ENCODE measurements around the gene RNU1-4.
"Not testable (repeated sequence)": the region's sequence is repeated elsewhere in the genome, so short reads cannot be mapped to it uniquely, and the experiment has no call there.

Gene RNU1-4

DNA sequence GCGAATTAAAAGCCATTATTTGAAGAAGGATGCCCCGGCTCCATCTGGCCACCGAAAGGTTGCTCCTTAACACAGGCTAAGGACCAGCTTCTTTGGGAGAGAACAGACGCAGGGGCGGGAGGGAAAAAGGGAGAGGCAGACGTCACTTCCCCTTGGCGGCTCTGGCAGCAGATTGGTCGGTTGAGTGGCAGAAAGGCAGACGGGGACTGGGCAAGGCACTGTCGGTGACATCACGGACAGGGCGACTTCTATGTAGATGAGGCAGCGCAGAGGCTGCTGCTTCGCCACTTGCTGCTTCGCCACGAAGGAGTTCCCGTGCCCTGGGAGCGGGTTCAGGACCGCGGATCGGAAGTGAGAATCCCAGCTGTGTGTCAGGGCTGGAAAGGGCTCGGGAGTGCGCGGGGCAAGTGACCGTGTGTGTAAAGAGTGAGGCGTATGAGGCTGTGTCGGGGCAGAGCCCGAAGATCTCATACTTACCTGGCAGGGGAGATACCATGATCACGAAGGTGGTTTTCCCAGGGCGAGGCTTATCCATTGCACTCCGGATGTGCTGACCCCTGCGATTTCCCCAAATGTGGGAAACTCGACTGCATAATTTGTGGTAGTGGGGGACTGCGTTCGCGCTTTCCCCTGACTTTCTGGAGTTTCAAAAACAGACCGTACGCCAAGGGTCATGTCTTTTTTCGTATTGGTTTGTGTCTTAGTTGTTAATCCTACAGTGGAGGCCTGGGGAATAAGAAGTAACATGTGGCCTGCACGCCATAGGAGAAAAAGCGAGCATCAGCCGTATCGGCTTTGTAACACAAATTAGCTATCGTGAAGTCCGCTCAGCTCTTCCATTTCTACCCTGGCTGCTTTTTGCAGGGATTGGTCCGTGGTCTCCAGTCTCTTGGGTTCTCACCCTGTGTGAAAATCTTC is at the start of gene RNU1-4:
Gene RNU1-4 (plus strand): TSS at position 470 of the 918 bp plus-strand sequence.
- not testable (repeated sequence) for DNase-seq (ENCODE audit: extremely low read depth in 1 of 2, low read depth in 1 of 2)

DNA sequence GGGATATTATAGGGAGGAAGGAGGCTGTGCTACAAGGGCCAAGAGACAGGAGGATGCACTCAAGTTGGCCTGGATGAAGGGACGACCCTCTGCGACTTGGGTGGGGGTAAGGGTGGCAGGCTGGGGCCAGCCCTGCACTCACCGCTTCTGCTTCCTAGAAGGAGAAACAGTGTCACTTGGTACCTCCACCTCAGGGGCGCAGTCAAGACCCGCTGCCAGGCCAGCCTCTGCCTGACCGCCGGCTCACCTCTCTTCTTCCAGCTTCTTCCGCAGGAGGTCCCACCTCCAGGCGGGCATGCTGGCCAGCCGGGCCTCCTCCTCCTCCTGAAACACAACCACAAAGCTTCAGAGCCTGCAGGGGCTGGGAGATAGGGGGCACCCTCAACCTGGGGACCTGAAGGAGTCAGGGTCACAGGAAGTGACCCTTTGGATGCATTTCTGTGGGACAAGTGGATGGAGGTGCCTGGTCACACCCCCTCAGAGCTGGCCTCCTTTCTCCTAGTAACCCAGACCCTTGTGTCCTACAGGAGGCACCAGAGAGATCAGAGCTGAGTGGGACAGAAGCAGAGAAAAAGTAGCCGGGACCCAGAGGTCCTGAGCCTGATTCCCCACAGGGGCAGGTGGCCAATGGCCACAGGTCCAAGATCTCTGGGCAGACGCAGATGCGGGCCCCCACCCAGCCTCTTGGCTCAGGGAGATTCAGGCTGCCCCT is 49.2 kb upstream of the RNU1-4 start:
- DNase-seq (ENCODE audit: extremely low read depth in 1 of 2, low read depth in 1 of 2) = not testable (repeated sequence)

DNA sequence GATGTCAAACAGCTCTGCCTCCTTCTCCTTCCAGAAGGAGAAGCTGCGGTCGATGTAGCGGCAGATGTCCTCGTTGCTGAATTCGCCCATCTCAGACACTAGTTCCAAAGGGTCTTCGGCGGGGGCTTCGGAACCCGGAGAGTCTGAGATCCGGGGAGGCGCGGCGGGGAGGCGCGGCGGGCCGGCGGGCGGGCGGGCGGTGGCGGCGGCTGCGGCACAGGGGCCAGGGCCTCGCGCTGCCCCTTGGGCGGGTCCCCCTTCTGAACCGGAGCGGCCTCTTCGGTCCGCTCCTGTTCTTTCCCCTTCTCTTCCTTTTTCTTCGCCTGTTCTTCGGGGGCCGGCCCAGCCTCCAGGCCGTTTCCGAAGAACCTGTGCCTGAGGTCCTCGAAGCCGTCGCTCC is 48.0 kb upstream of the RNU1-4 start:
- DNase-seq (ENCODE audit: extremely low read depth in 1 of 2, low read depth in 1 of 2) = not testable (repeated sequence)

DNA sequence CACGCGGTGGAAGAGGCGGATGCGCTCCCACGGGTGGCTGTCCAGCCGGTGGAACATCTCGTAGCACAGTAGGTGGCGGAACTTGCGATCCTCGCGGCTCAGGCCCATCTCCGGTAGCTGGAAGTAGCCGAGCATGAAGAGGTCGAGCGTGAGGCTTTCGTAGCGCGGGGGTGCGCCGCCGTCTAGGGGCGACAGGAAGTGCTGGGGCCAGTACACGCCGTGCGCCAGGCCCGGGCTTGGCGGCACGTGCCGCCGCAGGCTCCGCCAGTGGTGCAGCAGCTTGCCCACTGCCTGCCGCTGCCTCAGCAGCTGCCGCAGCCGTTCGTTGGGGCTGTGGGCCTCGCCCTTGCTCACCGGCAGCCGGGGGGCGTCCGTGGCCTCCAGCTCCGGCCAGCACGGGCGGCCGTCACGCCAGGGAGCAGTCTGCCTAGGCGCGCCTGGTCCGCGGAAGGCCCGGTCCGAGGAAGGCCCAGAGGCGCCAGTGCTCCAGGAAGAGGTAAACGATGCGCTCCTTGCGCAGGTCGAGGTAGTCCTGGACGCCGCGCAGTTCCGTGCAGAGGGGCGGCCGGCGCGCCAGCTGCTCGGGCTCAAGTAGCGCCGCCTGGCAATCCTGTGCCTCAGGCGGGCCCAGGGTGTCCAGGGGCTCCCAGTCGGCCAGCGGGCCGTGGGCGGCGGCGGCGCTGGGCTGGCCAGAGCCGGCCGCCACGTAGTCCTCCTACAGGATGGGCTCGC is 47.4 kb upstream of the RNU1-4 start:
- not testable (repeated sequence) for DNase-seq (ENCODE audit: extremely low read depth in 1 of 2, low read depth in 1 of 2)

DNA sequence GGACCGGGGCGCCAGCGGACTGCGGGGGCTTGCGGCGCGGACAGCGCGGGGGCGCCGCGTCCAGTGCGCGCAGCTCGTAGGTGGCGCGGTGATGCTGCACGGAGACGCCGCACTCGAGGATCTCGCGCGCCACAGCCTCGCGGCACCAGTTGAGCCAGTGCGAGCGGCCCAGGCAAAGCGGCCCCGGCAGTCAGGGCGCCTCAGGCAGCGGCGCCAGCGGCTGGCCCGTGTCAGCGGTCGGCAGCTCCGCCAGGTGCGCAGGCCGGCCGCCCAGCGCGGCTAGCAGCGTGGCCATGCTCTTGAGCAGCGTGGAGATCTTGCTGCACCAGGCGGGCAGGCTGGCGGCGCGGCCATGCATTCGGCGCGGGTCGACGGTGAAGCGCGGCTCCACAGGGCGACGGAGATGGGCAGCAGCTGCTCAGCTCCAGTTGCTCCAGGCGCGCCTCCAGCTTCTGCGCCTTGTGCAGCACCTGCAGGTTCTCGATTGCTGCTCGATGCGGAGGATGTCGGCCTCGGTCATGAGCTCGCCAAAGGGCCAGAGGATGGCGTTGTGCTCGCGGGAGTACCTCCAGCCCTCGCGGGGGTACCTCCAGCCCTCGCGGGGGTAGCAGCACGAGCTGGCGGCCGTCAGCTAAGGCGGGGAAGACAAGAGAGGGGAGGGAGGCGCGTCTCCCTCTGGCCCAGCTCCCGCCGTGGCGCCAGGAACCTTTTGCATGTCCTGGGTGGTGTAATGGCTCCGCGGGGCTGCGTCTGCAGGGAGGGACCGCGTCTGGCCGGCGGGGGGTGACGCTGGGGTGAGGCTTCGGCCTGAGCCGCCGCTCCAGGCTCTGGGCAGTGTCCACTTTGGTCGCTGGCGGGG is 46.6 kb upstream of the RNU1-4 start:
- not testable (repeated sequence) for DNase-seq (ENCODE audit: extremely low read depth in 1 of 2, low read depth in 1 of 2)

DNA sequence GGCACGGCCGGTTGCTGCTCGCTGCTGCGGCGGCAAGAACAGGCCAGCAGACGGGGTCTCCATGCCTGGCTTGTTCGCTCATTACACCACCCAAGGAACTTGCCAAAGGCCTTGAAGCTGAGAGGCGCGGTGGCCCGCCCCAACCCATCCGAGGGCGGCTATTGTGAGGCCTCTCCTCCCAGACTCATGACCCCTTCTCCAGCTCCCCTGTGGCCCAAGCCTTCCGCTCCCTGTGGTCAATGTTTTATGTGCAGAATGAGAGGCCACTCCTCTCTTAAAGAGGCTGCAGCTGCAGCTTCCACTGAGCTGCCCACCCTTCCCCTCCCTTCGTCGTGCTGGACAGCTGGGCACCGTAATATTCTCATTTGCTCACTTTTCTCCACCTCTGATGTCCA is 46.0 kb upstream of the RNU1-4 start:
- DNase-seq (ENCODE audit: extremely low read depth in 1 of 2, low read depth in 1 of 2) = not testable (repeated sequence)

DNA sequence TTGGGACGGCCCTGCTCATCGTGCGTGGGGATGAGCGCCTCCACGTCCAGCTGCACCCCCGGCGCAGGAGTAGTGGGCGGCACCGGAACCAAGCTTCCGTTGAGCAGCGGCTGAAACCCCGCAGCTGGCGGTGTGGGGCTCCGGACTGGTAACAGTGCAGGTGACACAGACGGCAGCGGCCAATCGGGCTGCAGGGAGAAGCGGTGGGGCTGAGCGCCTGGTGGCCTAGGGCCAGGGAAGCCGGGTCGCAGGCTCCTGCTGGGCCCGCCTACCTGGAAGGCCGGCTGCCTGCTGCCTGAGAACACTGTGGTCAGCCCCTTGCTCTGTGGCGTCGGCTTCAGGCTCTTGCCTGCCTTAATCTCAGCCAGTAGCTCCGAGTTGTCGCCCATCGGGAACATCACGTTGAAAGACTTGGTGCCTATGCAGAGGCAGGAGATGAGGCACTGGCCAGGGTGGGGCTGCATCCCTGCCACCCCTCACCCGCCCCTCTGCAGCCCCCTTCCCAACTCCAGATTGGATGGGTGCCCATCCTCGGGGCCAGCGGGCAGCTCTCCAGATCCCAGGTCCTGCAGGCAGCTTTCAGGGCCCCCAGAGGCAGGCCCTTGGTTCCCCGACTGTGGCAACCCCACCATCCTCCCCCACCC is 43.7 kb upstream of the RNU1-4 start:
- not testable (repeated sequence) for DNase-seq (ENCODE audit: extremely low read depth in 1 of 2, low read depth in 1 of 2)

- not testable (repeated sequence) for DNase-seq (ENCODE audit: extremely low read depth in 1 of 2, low read depth in 1 of 2)
Observed at GRCh38 chr1:16697152-16697551, 43.2 kb upstream of the RNU1-4 start.

GRCh38 chr1:16699440-16699839 is 40.9 kb upstream of the RNU1-4 start:
- not testable (repeated sequence) for DNase-seq (ENCODE audit: extremely low read depth in 1 of 2, low read depth in 1 of 2)

- not testable (repeated sequence) for DNase-seq (ENCODE audit: extremely low read depth in 1 of 2, low read depth in 1 of 2)
Observed at GRCh38 chr1:16700138-16700895, 40.0 kb upstream of the RNU1-4 start.

DNA sequence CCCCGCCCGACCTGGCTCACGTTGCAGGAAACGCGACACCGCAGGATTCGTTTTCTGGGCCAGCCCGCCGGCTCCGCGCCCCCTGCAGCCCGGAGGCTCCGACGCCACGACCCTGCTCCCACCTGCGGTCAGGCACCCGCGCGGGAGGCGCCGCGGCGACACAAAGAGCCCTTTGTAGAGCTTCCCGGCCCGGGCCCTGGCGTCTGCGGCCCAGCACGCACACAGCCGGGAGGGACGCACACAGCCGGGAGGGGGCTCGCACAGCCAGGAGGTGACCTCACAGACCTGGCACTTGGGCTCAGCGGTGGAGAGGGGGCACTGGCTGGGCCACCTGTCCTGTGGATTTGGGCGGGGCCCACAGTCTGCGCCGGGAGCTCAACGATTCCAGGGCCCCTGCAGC is 39.1 kb upstream of the RNU1-4 start:
- DNase-seq (ENCODE audit: extremely low read depth in 1 of 2, low read depth in 1 of 2) = not testable (repeated sequence)

GRCh38 chr1:16702280-16702679 is 38.0 kb upstream of the RNU1-4 start:
- DNase-seq (ENCODE audit: extremely low read depth in 1 of 2, low read depth in 1 of 2) = not testable (repeated sequence)

DNA sequence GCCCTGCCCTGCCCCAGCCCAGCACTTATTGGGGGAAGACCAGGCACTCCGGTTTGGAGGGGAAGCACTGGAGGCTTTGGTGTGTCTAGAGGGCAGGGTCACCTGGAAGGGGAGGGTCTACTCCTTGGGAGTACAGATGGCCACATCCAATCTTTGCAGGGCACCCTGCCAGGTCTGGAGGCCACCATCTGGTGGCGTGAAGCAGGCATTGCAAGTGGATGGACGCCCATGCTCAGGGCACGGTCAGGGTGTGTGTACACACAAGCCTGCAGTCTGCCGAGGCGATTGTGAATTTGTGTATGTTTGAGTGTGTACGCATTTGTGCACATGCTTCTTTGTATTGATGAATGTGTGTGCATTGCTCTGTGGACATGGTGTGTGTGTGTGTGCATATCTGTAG is 37.2 kb upstream of the RNU1-4 start:
- DNase-seq (ENCODE audit: extremely low read depth in 1 of 2, low read depth in 1 of 2) = not testable (repeated sequence)

DNA sequence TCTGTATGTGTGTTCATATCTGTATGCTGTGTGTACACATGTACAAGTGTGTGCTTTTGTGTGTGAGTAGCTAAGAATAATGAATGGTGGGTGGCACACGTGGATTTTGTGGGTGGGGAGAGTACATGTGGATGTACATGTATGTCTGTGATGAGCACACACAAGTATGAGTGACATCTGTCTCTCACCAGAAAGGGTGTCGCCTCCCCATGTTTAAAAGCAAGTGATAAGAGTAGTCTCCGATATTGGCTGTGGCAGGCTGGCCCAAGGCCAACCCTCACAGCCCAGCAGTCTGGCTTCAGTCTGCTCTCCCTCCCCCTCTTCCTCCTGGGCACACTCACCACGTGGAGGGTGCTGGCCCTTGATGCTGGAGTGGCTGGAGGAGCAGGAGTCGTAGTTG is 36.7 kb upstream of the RNU1-4 start:
- DNase-seq (ENCODE audit: extremely low read depth in 1 of 2, low read depth in 1 of 2) = not testable (repeated sequence)

DNA sequence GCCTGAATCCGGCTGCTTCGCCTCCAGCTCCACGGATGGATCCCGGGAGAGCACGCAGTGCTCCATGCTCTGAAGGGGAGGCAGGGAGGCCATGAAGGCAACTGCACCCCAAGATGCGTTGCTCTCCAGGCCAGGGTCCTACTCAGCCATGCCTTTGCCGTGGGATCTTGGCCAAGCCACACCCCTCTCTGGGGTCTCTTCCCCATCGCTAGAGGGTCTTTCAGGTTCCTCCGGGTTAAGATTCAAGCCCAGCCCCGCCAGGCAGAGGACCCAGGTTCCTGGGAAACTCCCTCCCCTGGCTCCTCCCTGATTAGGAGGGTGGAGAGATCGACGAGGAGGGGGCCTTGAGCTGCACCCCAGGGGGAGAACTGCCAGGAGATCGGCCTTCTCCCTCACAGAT is 36.2 kb upstream of the RNU1-4 start:
- DNase-seq (ENCODE audit: extremely low read depth in 1 of 2, low read depth in 1 of 2) = not testable (repeated sequence)

DNA sequence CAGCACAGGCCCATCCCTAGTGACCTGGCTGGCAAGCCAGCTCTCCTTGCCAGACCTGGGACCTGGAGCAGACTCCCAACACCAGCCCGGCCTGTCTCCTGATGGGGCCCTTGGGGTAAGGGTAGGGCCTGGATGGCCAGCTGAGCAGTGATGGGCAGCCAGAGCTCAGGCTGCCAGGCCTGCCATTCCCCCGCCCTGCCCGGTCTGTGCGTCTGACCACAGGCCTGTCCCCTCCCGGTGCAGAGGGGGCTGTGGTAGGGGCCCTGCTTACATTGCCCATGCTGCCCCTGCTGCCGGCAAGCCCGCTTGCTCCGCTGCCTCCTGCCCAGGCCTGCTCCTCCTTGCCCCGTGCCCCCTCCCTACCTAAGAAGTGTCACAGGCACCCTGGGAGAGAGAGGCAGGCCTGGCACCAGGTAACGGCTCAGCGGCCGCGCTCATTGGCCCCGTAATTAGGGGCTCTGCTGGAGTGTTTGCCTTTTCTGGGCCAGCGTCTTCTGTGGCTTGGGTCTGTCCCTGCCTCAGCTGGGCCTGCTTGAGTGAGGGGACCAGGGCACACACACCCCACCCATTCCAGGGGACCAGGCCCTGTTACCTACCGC is 35.7 kb upstream of the RNU1-4 start:
- not testable (repeated sequence) for DNase-seq (ENCODE audit: extremely low read depth in 1 of 2, low read depth in 1 of 2)

DNA sequence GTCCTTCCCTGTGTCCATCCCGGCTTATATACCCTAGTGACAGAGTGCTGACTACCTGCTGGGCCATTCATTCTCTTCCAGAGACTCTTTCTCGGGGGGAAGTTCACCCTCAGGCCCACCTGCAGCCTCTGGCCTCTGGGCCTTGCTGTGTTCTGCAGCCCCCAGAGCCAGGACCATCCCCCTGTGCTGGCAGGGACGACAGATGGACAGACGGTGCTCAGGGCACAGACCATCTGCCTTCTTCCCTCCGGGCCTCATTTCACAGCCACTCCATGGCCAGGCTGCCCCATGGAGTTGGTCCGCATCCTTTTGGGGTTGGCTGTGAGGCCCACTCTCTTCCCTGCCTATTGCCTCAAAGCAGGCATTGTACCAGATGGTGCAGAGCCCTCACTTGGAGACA is 34.0 kb upstream of the RNU1-4 start:
- DNase-seq (ENCODE audit: extremely low read depth in 1 of 2, low read depth in 1 of 2) = not testable (repeated sequence)

All from stimulated activated CD8-positive, alpha-beta memory T cell treated with anti-CD3 and anti-CD28 coated beads, Interleukin-7, amount 100 ng/mL, for 48 hours (primary cell).